ENCODE measurements around the gene MTHFSD. TPM values are rescaled to one million over a fixed set of nuclear protein-coding genes. Genes with fewer than 3 reads are reported as not detected.

Gene MTHFSD
- total and polyA plus RNA-seq, 10 of the 15 experiments (the other 5 are each of a cell fraction or from before 2014, with no cell fraction given) = 2.2 to 24.5 (median 18.1) TPM

DNA sequence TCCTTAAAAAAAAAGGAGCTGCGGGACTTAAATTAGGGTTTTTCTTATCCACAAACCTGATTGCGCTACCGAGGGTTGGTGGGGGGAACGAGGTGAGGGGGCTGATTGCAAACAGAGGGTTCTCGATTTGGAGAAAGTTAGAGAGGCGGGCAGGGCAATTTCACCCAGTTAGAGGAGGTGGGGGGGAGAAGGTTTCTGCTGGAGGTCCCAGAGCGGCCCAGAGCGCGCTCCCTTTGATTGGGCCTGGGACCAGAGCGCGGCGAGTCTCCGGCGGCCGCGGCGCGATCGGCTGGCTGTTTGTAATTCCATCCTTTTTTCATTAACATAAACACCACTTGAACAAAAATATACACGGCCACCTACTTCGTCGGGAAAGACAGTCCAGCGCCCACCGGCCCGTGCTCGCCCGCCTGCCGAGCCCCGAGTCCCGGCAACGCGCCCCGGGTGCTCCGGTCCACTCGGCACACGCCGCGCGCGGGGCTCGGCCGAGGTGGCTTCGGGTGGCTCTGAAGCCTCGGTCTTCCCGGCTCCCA lies 58.0 kb downstream of the MTHFSD start:
- in situ Hi-C loops (cut with MboI) (no loop called here), intact Hi-C loops (cut with micrococcal nuclease; ENCODE audit: unreplicated experiment) (no loop called here)
- Histone ChIP-seq H2AFZ (ENCODE audit: control insufficient read depth, low read depth, low read length) (no peak overlapping the region), H3K9me3 (replicated peaks; ENCODE audit: control insufficient read depth, insufficient read depth, low read length) (no peaks in the 10 kb centered on the region), H3K9ac (ENCODE audit: control insufficient read depth, insufficient read depth, low read length) (no peak overlapping the region), H4K20me1 (ENCODE audit: control insufficient read depth, insufficient read depth) (no peaks in the 10 kb centered on the region), H3K4me3 (no peak overlapping the region), H3K4me2 (ENCODE audit: control insufficient read depth, insufficient read depth) (no peak overlapping the region), H3K79me2 (ENCODE audit: control insufficient read depth, insufficient read depth, low read length) (no peaks in the 10 kb centered on the region), H3K4me1 (ENCODE audit: control insufficient read depth, insufficient read depth, low read length) (no peaks in the 10 kb centered on the region), H3K27ac (ENCODE audit: control insufficient read depth, insufficient read depth) (no peak overlapping the region), H3K27me3 (replicated peaks in 1 of 2; ENCODE audit: control insufficient read depth in 2 of 2, insufficient read depth in 2 of 2, low read length in 1 of 2) (peaks cover 16% of the 10 kb centered on the region in 2 experiments), H3K36me3 (ENCODE audit: control insufficient read depth in 2 of 2, insufficient read depth in 2 of 2, low read length in 1 of 2) (no peaks in the 10 kb centered on the region)
- TF ChIP-seq, protein P1, sequence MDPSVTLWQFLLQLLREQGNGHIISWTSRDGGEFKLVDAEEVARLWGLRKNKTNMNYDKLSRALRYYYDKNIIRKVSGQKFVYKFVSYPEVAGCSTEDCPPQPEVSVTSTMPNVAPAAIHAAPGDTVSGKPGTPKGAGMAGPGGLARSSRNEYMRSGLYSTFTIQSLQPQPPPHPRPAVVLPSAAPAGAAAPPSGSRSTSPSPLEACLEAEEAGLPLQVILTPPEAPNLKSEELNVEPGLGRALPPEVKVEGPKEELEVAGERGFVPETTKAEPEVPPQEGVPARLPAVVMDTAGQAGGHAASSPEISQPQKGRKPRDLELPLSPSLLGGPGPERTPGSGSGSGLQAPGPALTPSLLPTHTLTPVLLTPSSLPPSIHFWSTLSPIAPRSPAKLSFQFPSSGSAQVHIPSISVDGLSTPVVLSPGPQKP (IDR thresholded peaks at IDR 0.05; ENCODE audit: low read depth, low read length) = no peak
- no peak for TF ChIP-seq SRF (IDR thresholded peaks at IDR 0.05; ENCODE audit: low read depth in 2 of 2, low read length in 2 of 2)
- RAD21 ChIA-PET (ENCODE audit: unreplicated experiment) = no interaction called here
- WGBS (ENCODE audit: insufficient coverage, insufficient replicate concordance, low lambda C conversion rate, missing lambda C conversion rate) = 59% methylated on average over 34 of the region's 45 CpGs
- SMC1A ChIA-PET (ENCODE audit: uncharacterized antibody, unreplicated experiment) = no interaction called here
- POLR2A ChIA-PET = no interaction called here
- FAIRE-seq = no peak
- BruUV-seq (replicated peaks) = no TSS peak
- no peak for ATAC-seq
- CTCF ChIA-PET = no interaction called here
- DNase-seq (ENCODE audit: low read depth, low spot score) = no peak

DNA sequence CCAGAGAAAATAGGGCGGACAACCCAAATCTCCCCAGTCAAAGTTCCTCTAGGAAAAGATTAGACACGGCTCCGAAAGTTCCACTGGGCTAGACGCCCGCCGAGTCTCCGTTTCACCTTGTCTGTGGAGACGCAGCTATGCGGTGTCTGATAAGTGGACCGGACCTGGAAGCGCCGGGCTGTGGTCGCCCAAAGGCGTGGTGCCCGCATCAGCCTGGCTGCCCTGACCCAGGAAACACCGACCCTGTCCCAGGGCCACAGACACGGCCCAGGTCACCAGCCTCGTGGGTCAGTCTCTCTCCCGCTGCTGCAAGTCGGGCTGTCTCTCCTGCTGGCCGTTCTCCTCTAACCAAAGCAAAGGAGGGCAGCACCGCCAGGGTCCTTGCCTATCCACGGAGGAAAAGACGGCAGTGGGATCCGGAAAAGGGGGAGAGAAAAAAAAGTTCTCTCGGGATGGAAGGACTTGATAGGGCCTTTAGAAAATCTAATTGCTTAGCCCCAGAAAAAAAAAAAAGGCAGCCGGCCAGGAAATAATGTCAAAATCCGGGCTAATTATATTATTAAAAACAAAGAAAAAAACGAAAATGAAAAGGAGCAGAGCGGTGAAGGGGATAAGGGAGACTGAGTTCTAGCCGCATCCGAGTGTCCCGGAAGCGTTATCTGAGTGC lies 58.6 kb downstream of the MTHFSD start:
- ChIA-PET SMC1A (ENCODE audit: uncharacterized antibody, unreplicated experiment) (no interaction called here), POLR2A (interaction anchor here (0.7 kb wide), 1 partner anchor 14 kb away, joined by 4 read pairs; no protein-coding TSS in a partner anchor), RAD21 (ENCODE audit: unreplicated experiment) (no interaction called here), CTCF (no interaction called here)
- 15% methylated on average over 34 of the region's 34 CpGs for WGBS (ENCODE audit: insufficient coverage, insufficient replicate concordance, low lambda C conversion rate, missing lambda C conversion rate)
- in situ Hi-C loops (cut with MboI) (no loop called here), intact Hi-C loops (cut with micrococcal nuclease; ENCODE audit: unreplicated experiment) (no loop called here)
- H3K27ac ChIP-seq (ENCODE audit: control insufficient read depth, insufficient read depth) = no peak overlapping the region
- H3K9me3 ChIP-seq (replicated peaks; ENCODE audit: control insufficient read depth, insufficient read depth, low read length) = no peaks in the 10 kb centered on the region
- no peak overlapping the region for H3K9ac ChIP-seq (ENCODE audit: control insufficient read depth, insufficient read depth, low read length)
- H3K79me2 ChIP-seq (ENCODE audit: control insufficient read depth, insufficient read depth, low read length) = no peaks in the 10 kb centered on the region
- no peaks in the 10 kb centered on the region for H4K20me1 ChIP-seq (ENCODE audit: control insufficient read depth, insufficient read depth)
- FAIRE-seq (no peak), DNase-seq (ENCODE audit: low read depth, low spot score) (no peak), ATAC-seq (no peak)
- BruUV-seq (replicated peaks) = no TSS peak
- no peak overlapping the region for H2AFZ ChIP-seq (ENCODE audit: control insufficient read depth, low read depth, low read length)
- H3K36me3 ChIP-seq (ENCODE audit: control insufficient read depth in 2 of 2, insufficient read depth in 2 of 2, low read length in 1 of 2) = no peaks in the 10 kb centered on the region
- H3K4me2 ChIP-seq (ENCODE audit: control insufficient read depth, insufficient read depth) = no peak overlapping the region
- H3K4me1 ChIP-seq (ENCODE audit: control insufficient read depth, insufficient read depth, low read length) = no peaks in the 10 kb centered on the region
- no peak overlapping the region for H3K4me3 ChIP-seq
- H3K27me3 ChIP-seq (replicated peaks in 1 of 2; ENCODE audit: control insufficient read depth in 2 of 2, insufficient read depth in 2 of 2, low read length in 1 of 2) = peaks cover 16% of the 10 kb centered on the region in 2 experiments
- TF ChIP-seq CREM (IDR thresholded peaks at IDR 0.05; ENCODE audit: low read depth) (no peak), KAT2A (conservative IDR thresholded peaks at IDR 0.05; ENCODE audit: control insufficient read depth, low read depth, low read length) (no peak), RELA (IDR thresholded peaks at IDR 0.05; ENCODE audit: borderline replicate concordance, partially characterized antibody) (no peak), CREB1 (IDR thresholded peaks at IDR 0.05; ENCODE audit: low read depth) (no peak), RAD21 (IDR thresholded peaks at IDR 0.05; ENCODE audit: insufficient read depth, low read depth, low read length) (no peak), YY1 (IDR thresholded peaks at IDR 0.05; ENCODE audit: low read depth, low read length) (no peak), ZNF384 (IDR thresholded peaks at IDR 0.05; ENCODE audit: borderline replicate concordance, low read depth, low read length) (no peak), EGR1 (IDR thresholded peaks at IDR 0.05; ENCODE audit: borderline replicate concordance in 1 of 2, low read depth in 2 of 2, low read length in 2 of 2) (no peak), TBL1XR1 (IDR thresholded peaks at IDR 0.05; ENCODE audit: low read depth, low read length) (no peak), SREBF2 (IDR thresholded peaks at IDR 0.05; ENCODE audit: low read length) (no peak)
- TF ChIP-seq, protein P2, sequence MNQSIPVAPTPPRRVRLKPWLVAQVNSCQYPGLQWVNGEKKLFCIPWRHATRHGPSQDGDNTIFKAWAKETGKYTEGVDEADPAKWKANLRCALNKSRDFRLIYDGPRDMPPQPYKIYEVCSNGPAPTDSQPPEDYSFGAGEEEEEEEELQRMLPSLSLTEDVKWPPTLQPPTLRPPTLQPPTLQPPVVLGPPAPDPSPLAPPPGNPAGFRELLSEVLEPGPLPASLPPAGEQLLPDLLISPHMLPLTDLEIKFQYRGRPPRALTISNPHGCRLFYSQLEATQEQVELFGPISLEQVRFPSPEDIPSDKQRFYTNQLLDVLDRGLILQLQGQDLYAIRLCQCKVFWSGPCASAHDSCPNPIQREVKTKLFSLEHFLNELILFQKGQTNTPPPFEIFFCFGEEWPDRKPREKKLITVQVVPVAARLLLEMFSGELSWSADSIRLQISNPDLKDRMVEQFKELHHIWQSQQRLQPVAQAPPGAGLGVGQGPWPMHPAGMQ (IDR thresholded peaks at IDR 0.05; ENCODE audit: borderline replicate concordance) = no peak
- TF ChIP-seq, protein P3, sequence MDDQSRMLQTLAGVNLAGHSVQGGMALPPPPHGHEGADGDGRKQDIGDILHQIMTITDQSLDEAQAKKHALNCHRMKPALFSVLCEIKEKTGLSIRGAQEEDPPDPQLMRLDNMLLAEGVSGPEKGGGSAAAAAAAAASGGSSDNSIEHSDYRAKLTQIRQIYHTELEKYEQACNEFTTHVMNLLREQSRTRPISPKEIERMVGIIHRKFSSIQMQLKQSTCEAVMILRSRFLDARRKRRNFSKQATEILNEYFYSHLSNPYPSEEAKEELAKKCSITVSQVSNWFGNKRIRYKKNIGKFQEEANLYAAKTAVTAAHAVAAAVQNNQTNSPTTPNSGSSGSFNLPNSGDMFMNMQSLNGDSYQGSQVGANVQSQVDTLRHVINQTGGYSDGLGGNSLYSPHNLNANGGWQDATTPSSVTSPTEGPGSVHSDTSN (IDR thresholded peaks at IDR 0.05; ENCODE audit: insufficient replicate concordance, low read depth, low read length) = no peak

All from GM12878 (cell line).